ENCODE data around the gene IFITM10.
A peak's percentile ranks its signal among the peaks of the same experiment; 100 is the strongest.

IFITM10 gene

GRCh38 chr11:1751531-1751921 is 1.1 kb upstream of the IFITM10 start (continued):
- TF ChIP-seq ZNF70 (CRISPR knock-in tag; IDR thresholded peaks at IDR 0.05) (no peak), RARB (CRISPR knock-in tag; IDR thresholded peaks at IDR 0.05) (no peak), OSR1 (CRISPR knock-in tag; IDR thresholded peaks at IDR 0.05) (no peak), ZFP3 (CRISPR knock-in tag; IDR thresholded peaks at IDR 0.05) (no peak)

DNA sequence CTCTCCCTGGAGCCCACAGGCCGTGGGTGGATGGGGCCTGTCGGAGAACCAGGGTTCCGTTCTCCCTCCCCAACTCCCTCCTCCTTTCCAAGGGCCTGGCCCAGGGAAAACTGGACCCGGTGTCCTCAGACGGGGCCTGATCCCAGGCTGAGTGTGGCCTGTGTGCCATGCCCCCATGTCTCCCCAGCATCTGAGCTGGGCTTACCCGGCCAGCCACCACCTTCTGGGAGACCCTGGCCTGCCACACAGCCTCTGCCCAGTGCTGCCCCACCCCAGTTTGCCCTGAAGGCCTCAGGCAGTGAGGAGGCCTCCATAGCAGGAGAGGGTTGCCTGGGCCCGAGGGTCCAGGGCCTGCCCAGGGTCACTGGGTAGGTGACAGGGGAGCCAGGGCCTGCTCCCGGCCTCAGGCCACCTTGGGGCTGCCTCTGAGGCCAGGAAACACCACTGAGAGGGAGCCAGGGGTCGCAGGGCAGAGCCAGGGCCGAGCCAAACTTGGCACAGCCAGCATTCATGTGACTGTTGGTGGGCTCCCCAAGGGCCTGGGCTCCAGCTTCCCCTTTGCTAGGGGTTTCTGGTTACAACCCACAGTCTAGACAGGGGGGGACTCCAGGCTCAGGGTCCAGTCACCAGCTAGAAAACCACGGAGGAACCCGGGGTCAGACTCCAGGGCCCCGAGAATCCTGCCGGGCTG is 590 bp upstream of the IFITM10 start:
- peak; percentile 3 for ATAC-seq
- TF ChIP-seq ARNTL (CRISPR knock-in tag; IDR thresholded peaks at IDR 0.05; ENCODE audit: borderline replicate concordance, low read depth) (no peak), ZFP3 (CRISPR knock-in tag; IDR thresholded peaks at IDR 0.05) (no peak), ISL1 (CRISPR knock-in tag; IDR thresholded peaks at IDR 0.05) (no peak), TOX (CRISPR knock-in tag; IDR thresholded peaks at IDR 0.05; ENCODE audit: borderline replicate concordance) (no peak), ESRRG (CRISPR knock-in tag; IDR thresholded peaks at IDR 0.05) (no peak), PPARA (CRISPR knock-in tag; IDR thresholded peaks at IDR 0.05; ENCODE audit: borderline replicate concordance) (no peak), OSR1 (CRISPR knock-in tag; IDR thresholded peaks at IDR 0.05) (no peak), ZNF8 (CRISPR knock-in tag; IDR thresholded peaks at IDR 0.05) (no peak), BACH2 (CRISPR knock-in tag; IDR thresholded peaks at IDR 0.05; ENCODE audit: borderline replicate concordance) (no peak), ZNF70 (CRISPR knock-in tag; IDR thresholded peaks at IDR 0.05) (no peak), ZNF565 (CRISPR knock-in tag; conservative IDR thresholded peaks at IDR 0.05; ENCODE audit: low read depth) (no peak), TSHZ2 (CRISPR knock-in tag; IDR thresholded peaks at IDR 0.05) (no peak), TCF4 (CRISPR knock-in tag; IDR thresholded peaks at IDR 0.05; ENCODE audit: borderline replicate concordance) (no peak), CSDC2 (CRISPR knock-in tag; IDR thresholded peaks at IDR 0.05) (no peak)

GRCh38 chr11:1749395-1750351 is 722 bp downstream of the IFITM10 start:
- TF ChIP-seq TCF4 (CRISPR knock-in tag; IDR thresholded peaks at IDR 0.05; ENCODE audit: borderline replicate concordance) = no peak
- TF ChIP-seq ZC3H10 (CRISPR knock-in tag; IDR thresholded peaks at IDR 0.05) = no peak
- no peak for TF ChIP-seq ZNF565 (CRISPR knock-in tag; conservative IDR thresholded peaks at IDR 0.05; ENCODE audit: low read depth)
- TF ChIP-seq, protein P1, sequence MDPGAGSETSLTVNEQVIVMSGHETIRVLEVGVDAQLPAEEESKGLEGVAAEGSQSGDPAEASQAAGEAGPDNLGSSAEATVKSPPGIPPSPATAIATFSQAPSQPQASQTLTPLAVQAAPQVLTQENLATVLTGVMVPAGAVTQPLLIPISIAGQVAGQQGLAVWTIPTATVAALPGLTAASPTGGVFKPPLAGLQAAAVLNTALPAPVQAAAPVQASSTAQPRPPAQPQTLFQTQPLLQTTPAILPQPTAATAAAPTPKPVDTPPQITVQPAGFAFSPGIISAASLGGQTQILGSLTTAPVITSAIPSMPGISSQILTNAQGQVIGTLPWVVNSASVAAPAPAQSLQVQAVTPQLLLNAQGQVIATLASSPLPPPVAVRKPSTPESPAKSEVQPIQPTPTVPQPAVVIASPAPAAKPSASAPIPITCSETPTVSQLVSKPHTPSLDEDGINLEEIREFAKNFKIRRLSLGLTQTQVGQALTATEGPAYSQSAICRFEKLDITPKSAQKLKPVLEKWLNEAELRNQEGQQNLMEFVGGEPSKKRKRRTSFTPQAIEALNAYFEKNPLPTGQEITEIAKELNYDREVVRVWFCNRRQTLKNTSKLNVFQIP (CRISPR knock-in tag; IDR thresholded peaks at IDR 0.05; ENCODE audit: borderline replicate concordance, low read depth) = no peak
- TF ChIP-seq, protein P2, sequence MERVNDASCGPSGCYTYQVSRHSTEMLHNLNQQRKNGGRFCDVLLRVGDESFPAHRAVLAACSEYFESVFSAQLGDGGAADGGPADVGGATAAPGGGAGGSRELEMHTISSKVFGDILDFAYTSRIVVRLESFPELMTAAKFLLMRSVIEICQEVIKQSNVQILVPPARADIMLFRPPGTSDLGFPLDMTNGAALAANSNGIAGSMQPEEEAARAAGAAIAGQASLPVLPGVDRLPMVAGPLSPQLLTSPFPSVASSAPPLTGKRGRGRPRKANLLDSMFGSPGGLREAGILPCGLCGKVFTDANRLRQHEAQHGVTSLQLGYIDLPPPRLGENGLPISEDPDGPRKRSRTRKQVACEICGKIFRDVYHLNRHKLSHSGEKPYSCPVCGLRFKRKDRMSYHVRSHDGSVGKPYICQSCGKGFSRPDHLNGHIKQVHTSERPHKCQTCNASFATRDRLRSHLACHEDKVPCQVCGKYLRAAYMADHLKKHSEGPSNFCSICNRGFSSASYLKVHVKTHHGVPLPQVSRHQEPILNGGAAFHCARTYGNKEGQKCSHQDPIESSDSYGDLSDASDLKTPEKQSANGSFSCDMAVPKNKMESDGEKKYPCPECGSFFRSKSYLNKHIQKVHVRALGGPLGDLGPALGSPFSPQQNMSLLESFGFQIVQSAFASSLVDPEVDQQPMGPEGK (CRISPR knock-in tag; IDR thresholded peaks at IDR 0.05; ENCODE audit: borderline replicate concordance) = 0 out of 2 replicates have a peak, but pooled peaks have one; percentile 16
- ATAC-seq = no peak; the same call in 2 of the 3 replicates

DNA sequence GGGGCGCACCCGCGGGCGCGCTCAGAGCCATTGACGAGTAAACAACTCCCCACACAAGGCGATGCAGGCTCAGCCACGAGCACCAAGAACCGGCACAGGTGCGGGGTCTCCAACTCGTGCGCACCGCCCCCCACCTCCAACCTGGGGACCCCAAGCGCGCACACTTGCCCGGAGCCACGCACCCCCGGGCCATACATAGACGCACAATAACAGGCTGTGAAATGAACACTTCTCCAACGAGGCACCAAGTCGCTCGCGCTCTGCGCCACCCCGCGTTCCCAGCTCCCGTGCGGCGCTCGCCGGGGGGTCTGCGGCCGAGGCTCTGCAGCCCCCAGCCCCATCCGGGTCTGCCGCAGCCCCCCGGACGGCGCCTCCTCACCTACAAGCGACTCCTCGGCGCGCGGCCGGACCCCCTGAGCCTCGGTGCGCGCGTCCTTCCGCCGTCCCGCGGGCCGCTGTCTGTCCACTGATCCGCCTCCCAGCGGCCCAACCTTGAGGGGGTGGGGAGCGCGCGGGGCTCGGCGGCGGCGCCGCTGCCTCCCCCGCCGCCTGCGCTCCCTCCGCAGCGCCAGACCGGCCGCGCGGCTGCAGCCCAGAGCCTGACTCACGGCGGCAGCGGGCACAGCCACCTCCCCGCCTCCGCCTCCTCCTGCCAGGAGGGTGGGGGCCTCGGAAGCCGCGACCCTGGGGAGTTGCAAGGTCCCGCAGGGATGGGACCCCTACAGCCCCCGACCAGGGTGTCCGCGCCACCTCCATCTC is 1.6 kb downstream of the IFITM10 start:
- ATAC-seq = peak; percentile 16; the same call in 2 of the 3 replicates
- no peak for TF ChIP-seq ZNF8 (CRISPR knock-in tag; IDR thresholded peaks at IDR 0.05)
- no peak for TF ChIP-seq TCF4 (CRISPR knock-in tag; IDR thresholded peaks at IDR 0.05; ENCODE audit: borderline replicate concordance)
- TF ChIP-seq, protein P1 (CRISPR knock-in tag; IDR thresholded peaks at IDR 0.05; ENCODE audit: borderline replicate concordance, low read depth) = no peak
- TF ChIP-seq ZNF70 (CRISPR knock-in tag; IDR thresholded peaks at IDR 0.05) = no peak
- no peak for TF ChIP-seq TSHZ2 (CRISPR knock-in tag; IDR thresholded peaks at IDR 0.05)
- no peak for TF ChIP-seq CREB5 (CRISPR knock-in tag; IDR thresholded peaks at IDR 0.05; ENCODE audit: low read depth)
- TF ChIP-seq OSR1 (CRISPR knock-in tag; IDR thresholded peaks at IDR 0.05) = no peak
- TF ChIP-seq TOX (CRISPR knock-in tag; IDR thresholded peaks at IDR 0.05; ENCODE audit: borderline replicate concordance) = no peak
